Gastrocnemius medialis (tissue), 4 donors: Measurements from ENCODE around the gene TRNT1.

Source experiments
- POLR2A ChIP-seq, 2 donors: fragments of 450-650 bp; IDR thresholded peaks; one replicate each; pipeline ENCODE4 v1.6.1; 2017; ENCODE audit warnings: antibody characterized with exemption in 2 of 2, mild to moderate bottlenecking in 2 of 2, moderate library complexity in 2 of 2
- TF ChIP-seq, protein P1 (sequence below), 5 experiments: fragments of 450-650 bp in 3 of 5; fragments of 200-600 bp in 2 of 5; sonication (generic) in 2 of 5; IDR thresholded peaks in 4 of 5; conservative IDR thresholded peaks in 1 of 5; 1 replicate in 4 of 5; 2 replicates in 1 of 5; pipeline ENCODE4 v1.5.1; 2016 to 2019; ENCODE audit warnings: antibody characterized with exemption in 5 of 5, mild to moderate bottlenecking in 3 of 5, moderate library complexity in 3 of 5

DNA sequence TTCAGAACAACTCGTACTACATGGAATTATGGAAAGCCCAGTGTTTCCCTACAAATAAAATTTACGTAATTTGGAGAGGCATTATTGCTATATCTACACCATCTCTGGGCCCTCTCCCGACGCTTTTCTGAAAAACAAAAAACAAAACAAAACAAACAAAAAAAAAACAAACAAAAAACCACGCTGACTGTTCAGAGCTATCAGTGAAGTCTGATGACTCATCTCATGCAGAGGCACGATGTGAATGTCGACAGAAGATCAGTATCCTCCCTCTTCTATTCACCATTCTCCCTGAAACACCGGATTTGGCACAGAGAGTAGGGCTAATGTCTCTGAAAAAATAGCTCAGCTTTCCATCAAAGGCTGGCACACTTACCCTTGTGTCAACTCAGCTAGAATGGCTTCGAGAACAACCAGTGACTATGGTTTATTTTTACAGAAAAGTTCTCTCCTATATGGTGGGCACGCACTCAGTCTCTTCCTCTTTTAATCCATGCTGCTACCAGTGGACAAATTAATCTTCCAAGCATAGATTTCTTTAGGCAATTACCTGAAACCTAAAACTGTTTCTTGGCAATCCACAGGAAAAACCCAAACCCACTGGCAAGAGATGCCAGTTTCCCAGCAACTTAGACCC is 51.2 kb downstream of the TRNT1 start:
- TF ChIP-seq, protein P1, sequence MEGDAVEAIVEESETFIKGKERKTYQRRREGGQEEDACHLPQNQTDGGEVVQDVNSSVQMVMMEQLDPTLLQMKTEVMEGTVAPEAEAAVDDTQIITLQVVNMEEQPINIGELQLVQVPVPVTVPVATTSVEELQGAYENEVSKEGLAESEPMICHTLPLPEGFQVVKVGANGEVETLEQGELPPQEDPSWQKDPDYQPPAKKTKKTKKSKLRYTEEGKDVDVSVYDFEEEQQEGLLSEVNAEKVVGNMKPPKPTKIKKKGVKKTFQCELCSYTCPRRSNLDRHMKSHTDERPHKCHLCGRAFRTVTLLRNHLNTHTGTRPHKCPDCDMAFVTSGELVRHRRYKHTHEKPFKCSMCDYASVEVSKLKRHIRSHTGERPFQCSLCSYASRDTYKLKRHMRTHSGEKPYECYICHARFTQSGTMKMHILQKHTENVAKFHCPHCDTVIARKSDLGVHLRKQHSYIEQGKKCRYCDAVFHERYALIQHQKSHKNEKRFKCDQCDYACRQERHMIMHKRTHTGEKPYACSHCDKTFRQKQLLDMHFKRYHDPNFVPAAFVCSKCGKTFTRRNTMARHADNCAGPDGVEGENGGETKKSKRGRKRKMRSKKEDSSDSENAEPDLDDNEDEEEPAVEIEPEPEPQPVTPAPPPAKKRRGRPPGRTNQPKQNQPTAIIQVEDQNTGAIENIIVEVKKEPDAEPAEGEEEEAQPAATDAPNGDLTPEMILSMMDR (IDR thresholded peaks at IDR 0.05 in 4 of 5, conservative IDR thresholded peaks at IDR 0.05 in 1 of 5) = no peak
- TF ChIP-seq POLR2A (IDR thresholded peaks at IDR 0.05) = no peak
